H1 (cell line): Measurements from ENCODE around the gene SPARCL1. TPM values are rescaled to one million over a fixed set of nuclear protein-coding genes. Genes with fewer than 3 reads are reported as not detected.

Experiments used
- CTCF ChIA-PET: fragments of 300-600 bp; sonication (Branson Sonifier 250); formaldehyde crosslinking; loops from one replicate; lab custom pipeline; 2021; ENCODE audit not compliant: partially characterized antibody; lab: Charles Lee
- POLR2A ChIA-PET: fragments of 300-600 bp; sonication (Branson Sonifier 250); formaldehyde crosslinking; loops from one replicate; lab custom pipeline; 2021; ENCODE audit warnings: inconsistent platforms; ENCODE audit not compliant: partially characterized antibody; lab: Charles Lee
- DNase-seq, 2 experiments: peaks; one replicate each; pipeline versions ENCODE4 v3.0.0 to v3.0.0-alpha.2; 2010 to 2022; ENCODE audit warnings: low spot score in 2 of 2, low read depth in 1 of 2, mixed read lengths in 1 of 2
- FAIRE-seq: peaks from 2 replicates; lab custom pipeline; 2011; peaks lifted over from hg19 to GRCh38; lab: Jason Lieb, UNC
- H2AFZ ChIP-seq: 2 replicates; pipeline ENCODE4 v1.8.1; 2012; ENCODE audit warnings: low read length, inconsistent platforms
- H2AK5ac ChIP-seq: 2 replicates; pipeline ENCODE4 v1.6.1; 2013; ENCODE audit warnings: low read depth, low read length
- H2BK120ac ChIP-seq: replicated peaks from 2 replicates; pipeline ENCODE3; 2013; ENCODE audit warnings: low read depth, low read length, inconsistent platforms
- H2BK12ac ChIP-seq: 2 replicates; pipeline ENCODE4 v1.6.1; 2013; ENCODE audit warnings: low read depth, low read length
- H2BK15ac ChIP-seq: 2 replicates; pipeline ENCODE4 v1.6.1; 2013; ENCODE audit warnings: low read length
- H2BK20ac ChIP-seq: 2 replicates; pipeline ENCODE4 v1.6.1; 2013; ENCODE audit warnings: low read length
- H2BK5ac ChIP-seq: 2 replicates; pipeline ENCODE4 v1.6.1; 2013; ENCODE audit warnings: low read depth, low read length
- H3K14ac ChIP-seq: 2 replicates; pipeline ENCODE4 v1.6.1; 2013; ENCODE audit warnings: inconsistent platforms; ENCODE audit not compliant: insufficient read length
- H3K18ac ChIP-seq: 2 replicates; pipeline ENCODE4 v1.6.1; 2013; ENCODE audit warnings: low read length; ENCODE audit errors: extremely low read depth
- H3K23ac ChIP-seq: 2 replicates; pipeline ENCODE4 v1.6.1; 2013; ENCODE audit warnings: inconsistent platforms; ENCODE audit not compliant: insufficient read length
- H3K23me2 ChIP-seq: 2 replicates; pipeline ENCODE4 v1.6.1; 2013; ENCODE audit warnings: low read depth, low read length
- H3K27ac ChIP-seq: 2 replicates; pipeline ENCODE4 v1.6.1; 2011; ENCODE audit warnings: low read depth, low read length, inconsistent platforms
- H3K27me3 ChIP-seq, 4 experiments: replicated peaks in 1 of 4; 1 replicate in 1 of 4; 2 replicates in 3 of 4; pipeline versions ENCODE4 v1.6.1 to v1.8.1; 2011 to 2013; ENCODE audit warnings: low read length in 3 of 4, mild to moderate bottlenecking in 3 of 4, inconsistent platforms in 2 of 4, mixed read lengths in 2 of 4, moderate library complexity in 1 of 4; ENCODE audit not compliant: control insufficient read depth in 3 of 4, insufficient read depth in 3 of 4; ENCODE audit errors: extremely low read depth in 1 of 4
- H3K36me3 ChIP-seq, 4 experiments: 2 replicates each; pipeline versions ENCODE4 v1.6.1 to v1.8.1; 2011 to 2013; ENCODE audit warnings: mild to moderate bottlenecking in 4 of 4, low read length in 3 of 4, moderate library complexity in 2 of 4, control low read depth in 1 of 4, inconsistent platforms in 1 of 4; ENCODE audit not compliant: insufficient read depth in 4 of 4, control insufficient read depth in 2 of 4
- H3K4ac ChIP-seq: replicated peaks from 2 replicates; pipeline ENCODE3; 2013; ENCODE audit warnings: low read length, low read depth, mixed read lengths, inconsistent platforms; ENCODE audit not compliant: insufficient read length
- H3K4me1 ChIP-seq, 4 experiments: replicated peaks in 1 of 4; 1 replicate in 1 of 4; 2 replicates in 3 of 4; pipeline versions ENCODE4 v1.6.1 to v1.8.1; 2011 to 2013; ENCODE audit warnings: low read length in 3 of 4, inconsistent platforms in 2 of 4, mixed read lengths in 1 of 4; ENCODE audit not compliant: insufficient read depth in 4 of 4, control insufficient read depth in 3 of 4
- H3K4me2 ChIP-seq, 2 experiments: 2 replicates each; pipeline versions ENCODE4 v1.6.1 to v1.8.1; 2011 to 2013; ENCODE audit warnings: low read depth in 2 of 2, low read length in 2 of 2, control low read depth in 1 of 2, inconsistent platforms in 1 of 2, mild to moderate bottlenecking in 1 of 2; ENCODE audit not compliant: insufficient read depth in 1 of 2
- H3K4me3 ChIP-seq, 4 experiments: fragments of 200-600, 300-600 bp in 1 of 4; sonication (generic), shearing (Covaris generic), sonication (Bioruptor Twin) in 1 of 4; 2 replicates each; pipeline versions ENCODE4 v1.5.1 to v1.8.1; 2011 to 2016; ENCODE audit warnings: low read length in 4 of 4, low read depth in 3 of 4, control low read depth in 2 of 4, inconsistent platforms in 2 of 4, mild to moderate bottlenecking in 2 of 4, mixed read lengths in 1 of 4, moderate library complexity in 1 of 4; ENCODE audit not compliant: insufficient read depth in 2 of 4; ENCODE audit errors: extremely low read depth in 1 of 4
- H3K56ac ChIP-seq: replicated peaks from 2 replicates; pipeline ENCODE3; 2013; ENCODE audit warnings: low read depth, mild to moderate bottlenecking, mixed read lengths, low read length, inconsistent platforms; ENCODE audit not compliant: insufficient read length
- H3K79me1 ChIP-seq: 2 replicates; pipeline ENCODE4 v1.6.1; 2013; ENCODE audit warnings: low read depth, low read length, control low read depth
- H3K79me2 ChIP-seq, 2 experiments: 2 replicates each; pipeline versions ENCODE4 v1.6.1 to v1.8.1; 2012 to 2013; ENCODE audit warnings: low read length in 2 of 2, mild to moderate bottlenecking in 2 of 2, inconsistent platforms in 1 of 2; ENCODE audit not compliant: insufficient read depth in 2 of 2, control insufficient read depth in 1 of 2
- H3K9ac ChIP-seq, 4 experiments: replicated peaks in 1 of 4; 1 replicate in 1 of 4; 2 replicates in 3 of 4; pipeline versions ENCODE4 v1.6.1 to v1.8.1; 2011 to 2013; ENCODE audit warnings: low read depth in 3 of 4, low read length in 3 of 4, control low read depth in 2 of 4, mild to moderate bottlenecking in 2 of 4, moderate library complexity in 2 of 4, inconsistent platforms in 1 of 4; ENCODE audit errors: extremely low read depth in 1 of 4
- H3K9me3 ChIP-seq, 2 experiments: 2 replicates each; pipeline versions ENCODE4 v1.6.1 to v1.8.1; 2012 to 2013; ENCODE audit warnings: mild to moderate bottlenecking in 2 of 2, moderate library complexity in 2 of 2, control low read depth in 1 of 2, inconsistent platforms in 1 of 2, low read depth in 1 of 2, low read length in 1 of 2, mixed read lengths in 1 of 2; ENCODE audit not compliant: insufficient read depth in 2 of 2
- H4K20me1 ChIP-seq, 2 experiments: replicated peaks in 1 of 2; 2 replicates each; pipeline versions ENCODE3 to v1.8.1; 2011 to 2013; ENCODE audit warnings: inconsistent platforms in 2 of 2, low read length in 2 of 2, mild to moderate bottlenecking in 1 of 2; ENCODE audit not compliant: insufficient read depth in 2 of 2, control insufficient read depth in 1 of 2
- H4K5ac ChIP-seq: 2 replicates; pipeline ENCODE4 v1.6.1; 2013; ENCODE audit warnings: low read length, low read depth, mixed read lengths, inconsistent platforms; ENCODE audit not compliant: insufficient read length
- H4K8ac ChIP-seq: 2 replicates; pipeline ENCODE4 v1.8.0; 2013; ENCODE audit warnings: mild to moderate bottlenecking, moderate library complexity, low read length, inconsistent platforms; ENCODE audit not compliant: insufficient read depth; ENCODE audit errors: extremely low read depth
- H4K91ac ChIP-seq: replicated peaks from 2 replicates; pipeline ENCODE3; 2013; ENCODE audit warnings: low read length, mixed read lengths, inconsistent platforms; ENCODE audit not compliant: insufficient read length
- ASH2L ChIP-seq: fragments of 200-600, 300-600 bp; sonication (generic); IDR thresholded peaks from one replicate; pipeline ENCODE4 v1.7.1; 2017; ENCODE audit warnings: low read length
- BCL11A ChIP-seq, 2 experiments: IDR thresholded peaks; one replicate each; pipeline ENCODE4 v1.6.1; 2011; ENCODE audit warnings: low read depth in 2 of 2, low read length in 2 of 2, mild to moderate bottlenecking in 2 of 2
- CEBPB ChIP-seq: IDR thresholded peaks from 2 replicates; pipeline ENCODE4 v1.6.1; 2012; ENCODE audit warnings: low read depth, low read length
- JUND ChIP-seq: IDR thresholded peaks from 2 replicates; pipeline ENCODE4 v1.6.1; 2011; ENCODE audit warnings: mild to moderate bottlenecking, improper control_type of control experiment, low read length
- KDM4A ChIP-seq: IDR thresholded peaks from one replicate; pipeline ENCODE4 v1.7.1; 2012; ENCODE audit warnings: low read depth, mild to moderate bottlenecking, moderate library complexity, low read length, inconsistent platforms; ENCODE audit not compliant: severe bottlenecking
- POU5F1 ChIP-seq: IDR thresholded peaks from 2 replicates; pipeline ENCODE4 v1.6.1; 2011; ENCODE audit warnings: low read depth, mild to moderate bottlenecking, low read length, moderate library complexity
- WGBS, 2 experiments: shearing (Covaris generic) in 1 of 2; methylation state at CpG; one replicate each; pipeline versions ENCODE4 v1.1.6 to v1.1.7; 2013 to 2015; ENCODE audit warnings: low lambda C conversion rate in 2 of 2, mixed read lengths in 2 of 2, inconsistent platforms in 1 of 2, low coverage in 1 of 2, missing lambda C conversion rate in 1 of 2; ENCODE audit not compliant: insufficient replicate concordance in 2 of 2, insufficient coverage in 1 of 2, insufficient read length in 1 of 2; ENCODE audit errors: extremely low coverage in 1 of 2, missing lambda C conversion rate in 1 of 2; 5-methylcytosine and 5-hydroxymethylcytosine counted together
- polyA plus RNA-seq, 7 experiments: library from polyadenylated mRNA; depleted of rRNA in 3 of 7; stranded (reverse) in 5 of 7; unstranded in 2 of 7; fragments of >200 nt in 5 of 7; fragments of 200-250 nt in 2 of 7; gene quantifications; 1 replicate in 5 of 7; 2 replicates in 1 of 7; 4 replicates in 1 of 7; pipeline versions ENCODE4 v1.2.1 to v1.2.3, GENCODE V29; 2011 to 2013; ENCODE audit warnings: missing spikeins in 2 of 7, mixed read lengths in 2 of 7
- total RNA-seq: library from RNA; stranded (reverse); fragmentation: NEBNext Ultra II Directional; extraction: Animal tissue kit (Norgen Biotek cat#: 25700); gene quantifications from 2 replicates; pipeline ENCODE4 v1.2.1, GENCODE V29; 2021
- TF ChIP-seq, protein P1 (sequence below): IDR thresholded peaks from 2 replicates; pipeline ENCODE4 v1.6.1; 2012; ENCODE audit warnings: inconsistent platforms

The SPARCL1 gene
- total and polyA plus RNA-seq, 2 of the 8 experiments (the other 6 are each of a cell fraction or from before 2014, with no cell fraction given): 0.48 to 0.51 TPM

DNA sequence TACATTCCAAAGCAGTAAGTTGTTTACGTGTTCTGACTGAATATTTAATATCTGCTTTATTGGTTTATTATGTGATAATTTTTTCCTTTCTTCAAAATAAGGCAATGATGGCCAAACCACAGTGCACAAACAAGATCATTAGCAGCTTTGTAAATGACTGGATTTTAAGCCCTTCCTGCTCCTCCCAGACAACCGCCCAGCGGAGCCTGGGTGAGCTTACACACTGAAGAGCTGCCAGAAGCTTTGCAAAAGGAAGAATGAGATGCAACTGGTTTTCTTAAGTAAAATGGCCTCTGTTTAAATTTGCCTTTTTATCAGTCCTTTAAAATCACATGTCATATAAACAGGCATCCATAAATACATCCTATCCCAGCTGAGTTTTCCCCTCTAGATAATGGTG lies 52.2 kb downstream of the SPARCL1 start:
- H4K5ac ChIP-seq: no peak overlapping the region
- H3K4me1 ChIP-seq: peaks cover 0 to 13% (median 6%) of the 10 kb centered on the region in 4 experiments; a peak in 5 of 7 replicates
- no peak overlapping the region for H4K91ac ChIP-seq
- H3K9ac ChIP-seq: no peak overlapping the region
- no peak overlapping the region for H3K4me2 ChIP-seq
- H3K4me3 ChIP-seq: no peak overlapping the region
- no peak overlapping the region for H2AK5ac ChIP-seq
- H3K27me3 ChIP-seq: 0 out of 7 replicates have a peak, but pooled peaks cover 0 to 2% (median 0%) of the 10 kb centered on the region in 4 experiments
- H4K8ac ChIP-seq: no peak overlapping the region
- no peak overlapping the region for H3K4ac ChIP-seq
- H2BK20ac ChIP-seq: no peak overlapping the region
- no peak overlapping the region for H2BK120ac ChIP-seq
- DNase-seq (no peak), FAIRE-seq (no peak)
- H3K23ac ChIP-seq: no peak overlapping the region
- no peaks in the 10 kb centered on the region for H3K23me2 ChIP-seq
- no peaks in the 10 kb centered on the region for H3K79me1 ChIP-seq
- H3K56ac ChIP-seq: no peak overlapping the region
- H3K27ac ChIP-seq: no peak overlapping the region
- no peaks in the 10 kb centered on the region for H3K9me3 ChIP-seq
- H4K20me1 ChIP-seq: no peaks in the 10 kb centered on the region
- ChIA-PET CTCF (interaction anchor here (0.9 to 1.6 kb wide), 5 partner anchors 10 to 371 kb away, joined by 3 to 4 read pairs (median 3); no protein-coding TSS in a partner anchor), POLR2A (no interaction called here)
- 83% methylated on average over 3 of the region's 3 CpGs; no CpG with 5 or more reads in 1 of the 2 experiments for WGBS, 2 experiments
- H2AFZ ChIP-seq: no peak overlapping the region
- H3K14ac ChIP-seq: no peak overlapping the region
- no peak overlapping the region for H2BK12ac ChIP-seq
- H3K18ac ChIP-seq: no peak overlapping the region
- H3K36me3 ChIP-seq: no peaks in the 10 kb centered on the region
- TF ChIP-seq ASH2L (no peak), POU5F1 (no peak), KDM4A (no peak), BCL11A (IDR thresholded peaks at IDR 0.05; ENCODE audit: low read depth in 2 of 2, low read length in 2 of 2) (no peak), CEBPB (no peak), JUND (no peak)
- TF ChIP-seq, protein P1, sequence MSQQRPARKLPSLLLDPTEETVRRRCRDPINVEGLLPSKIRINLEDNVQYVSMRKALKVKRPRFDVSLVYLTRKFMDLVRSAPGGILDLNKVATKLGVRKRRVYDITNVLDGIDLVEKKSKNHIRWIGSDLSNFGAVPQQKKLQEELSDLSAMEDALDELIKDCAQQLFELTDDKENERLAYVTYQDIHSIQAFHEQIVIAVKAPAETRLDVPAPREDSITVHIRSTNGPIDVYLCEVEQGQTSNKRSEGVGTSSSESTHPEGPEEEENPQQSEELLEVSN: no peak
- H2BK15ac ChIP-seq: no peak overlapping the region
- no peaks in the 10 kb centered on the region for H3K79me2 ChIP-seq
- H2BK5ac ChIP-seq: no peak overlapping the region
